ENCODE results near the gene MBTPS1. TPM values are rescaled to one million over a fixed set of nuclear protein-coding genes. Genes with fewer than 3 reads are reported as not detected.

Gene MBTPS1
- total and polyA plus RNA-seq, 9 of the 15 experiments (the other 6 are each of a cell fraction or from before 2014, with no cell fraction given), result 2.8 to 57.6 (median 43.8) TPM

DNA sequence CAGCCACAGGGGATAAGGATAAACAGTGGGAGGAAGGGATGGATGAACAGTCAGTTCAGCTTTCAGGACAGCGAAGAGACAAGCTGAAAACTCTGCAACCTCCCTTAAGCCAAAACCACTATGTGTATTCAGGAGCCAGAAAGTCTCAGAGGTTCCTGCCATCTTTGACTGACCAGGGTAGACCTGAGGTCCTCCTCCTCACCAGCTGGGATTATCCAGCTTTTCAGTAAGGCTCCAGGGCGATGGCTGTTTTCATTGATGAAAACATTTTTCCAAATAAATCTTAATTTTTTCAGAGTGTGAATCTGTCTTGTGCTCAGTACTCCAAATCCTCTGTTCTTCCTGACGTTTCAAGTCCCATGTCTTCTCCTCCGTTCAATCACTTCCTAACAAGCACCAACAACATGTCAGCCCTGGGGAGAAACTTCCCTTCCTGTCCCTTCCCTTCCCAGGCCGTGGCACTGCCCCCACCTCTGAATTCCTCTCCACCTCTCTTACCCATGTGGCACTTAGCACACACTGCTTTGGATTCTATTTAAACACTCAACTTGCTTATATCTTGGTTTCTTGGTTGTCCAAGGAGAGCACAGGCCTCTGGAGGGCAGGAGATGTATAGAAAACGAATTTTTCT, 23.0 kb upstream of the MBTPS1 start (continued):
- TF ChIP-seq PRPF4 (IDR thresholded peaks at IDR 0.05; ENCODE audit: insufficient read depth, low read depth, low read length, poor library complexity, severe bottlenecking) (no peak), ZKSCAN8 (CRISPR knock-in tag; IDR thresholded peaks at IDR 0.05) (peak; percentile 23; the same call in 1 of the 2 replicates), PTRF (tag; IDR thresholded peaks at IDR 0.05) (peak; percentile 36), SFPQ (IDR thresholded peaks at IDR 0.05; ENCODE audit: low read depth, low read length) (no peak), PATZ1 (CRISPR knock-in tag; IDR thresholded peaks at IDR 0.05; ENCODE audit: borderline replicate concordance) (no peak), HIVEP1 (CRISPR knock-in tag; IDR thresholded peaks at IDR 0.05) (no peak), ZBTB34 (CRISPR knock-in tag; IDR thresholded peaks at IDR 0.05) (no peak), ZEB2 (IDR thresholded peaks at IDR 0.05) (no peak), SREBF2 (CRISPR knock-in tag; IDR thresholded peaks at IDR 0.05) (no peak), SMAD2 (IDR thresholded peaks at IDR 0.05; ENCODE audit: low read depth, low read length) (no peak), NCOA2 (IDR thresholded peaks at IDR 0.05; ENCODE audit: partially characterized antibody in 2 of 2) (no peak), NFXL1 (CRISPR knock-in tag; IDR thresholded peaks at IDR 0.05) (no peak; the same call in 1 of the 2 replicates), ZC3H11A (IDR thresholded peaks at IDR 0.05; ENCODE audit: low read depth, low read length) (no peak), BRCA1 (IDR thresholded peaks at IDR 0.05) (no peak), BRCA1 (CRISPR knock-in tag; IDR thresholded peaks at IDR 0.05) (no peak), HMBOX1 (IDR thresholded peaks at IDR 0.05) (no peak), BRD9 (IDR thresholded peaks at IDR 0.05; ENCODE audit: low read depth, partially characterized antibody) (no peak), ZSCAN32 (CRISPR knock-in tag; IDR thresholded peaks at IDR 0.05) (no peak), ZKSCAN3 (CRISPR knock-in tag; IDR thresholded peaks at IDR 0.05) (no peak), PML (IDR thresholded peaks at IDR 0.05; ENCODE audit: low read length) (no peak), HDAC2 (IDR thresholded peaks at IDR 0.05) (no peak; the same call in 1 of the 2 replicates), JUND (IDR thresholded peaks at IDR 0.05; ENCODE audit: borderline replicate concordance, low read depth, low read length) (no peak; the same call in 1 of the 2 replicates), JUND (tag; IDR thresholded peaks at IDR 0.05; ENCODE audit: borderline replicate concordance, low read depth, low read length) (no peak), ZNF445 (CRISPR knock-in tag; IDR thresholded peaks at IDR 0.05; ENCODE audit: low read depth) (no peak)
